Endothelial cell (in vitro differentiated cells): ENCODE data around the gene OVAAL. TPM values are rescaled to one million over a fixed set of nuclear protein-coding genes. Genes with fewer than 3 reads are reported as not detected.

Experiments
- DNase-seq: peaks from one replicate; pipeline ENCODE4 v3.0.0; 2021; ENCODE audit warnings: low spot score
- H3K27ac Mint-ChIP-seq: one replicate; pipeline ENCODE4 v1.8.0; 2021; ENCODE audit warnings: mixed read lengths, inconsistent platforms; ENCODE audit not compliant: unreplicated experiment
- H3K27me3 Mint-ChIP-seq: one replicate; pipeline ENCODE4 v1.8.0; 2021; ENCODE audit warnings: mild to moderate bottlenecking, moderate library complexity, mixed read lengths, inconsistent platforms; ENCODE audit not compliant: unreplicated experiment
- H3K36me3 Mint-ChIP-seq: one replicate; pipeline ENCODE4 v1.8.0; 2021; ENCODE audit warnings: mild to moderate bottlenecking, low read depth, mixed read lengths, inconsistent platforms; ENCODE audit not compliant: unreplicated experiment
- H3K4me1 Mint-ChIP-seq: one replicate; pipeline ENCODE4 v1.8.0; 2021; ENCODE audit warnings: mild to moderate bottlenecking, mixed read lengths, inconsistent platforms; ENCODE audit not compliant: unreplicated experiment
- H3K4me3 Mint-ChIP-seq: one replicate; pipeline ENCODE4 v1.8.0; 2021; ENCODE audit warnings: mild to moderate bottlenecking, mixed read lengths, inconsistent platforms; ENCODE audit not compliant: unreplicated experiment
- H3K9me3 Mint-ChIP-seq: one replicate; pipeline ENCODE4 v1.8.0; 2021; ENCODE audit warnings: mixed read lengths, inconsistent platforms; ENCODE audit not compliant: unreplicated experiment
- total RNA-seq: library from RNA; stranded (reverse); fragmentation: NEBNext Ultra II Directional; extraction: Animal tissue kit (Norgen Biotek cat#: 25700); gene quantifications from one replicate; pipeline ENCODE4 v1.2.1, GENCODE V29; 2021; ENCODE audit not compliant: unreplicated experiment
- TF ChIP-seq, protein P1 (sequence below): fragments of 200-600 bp; sonication (generic); IDR thresholded peaks from one replicate; pipeline ENCODE4 v1.5.0; 2021; ENCODE audit warnings: antibody characterized with exemption; ENCODE audit not compliant: unreplicated experiment

OVAAL gene
- total RNA-seq, 1 donor from 2014 or later: not detected

DNA sequence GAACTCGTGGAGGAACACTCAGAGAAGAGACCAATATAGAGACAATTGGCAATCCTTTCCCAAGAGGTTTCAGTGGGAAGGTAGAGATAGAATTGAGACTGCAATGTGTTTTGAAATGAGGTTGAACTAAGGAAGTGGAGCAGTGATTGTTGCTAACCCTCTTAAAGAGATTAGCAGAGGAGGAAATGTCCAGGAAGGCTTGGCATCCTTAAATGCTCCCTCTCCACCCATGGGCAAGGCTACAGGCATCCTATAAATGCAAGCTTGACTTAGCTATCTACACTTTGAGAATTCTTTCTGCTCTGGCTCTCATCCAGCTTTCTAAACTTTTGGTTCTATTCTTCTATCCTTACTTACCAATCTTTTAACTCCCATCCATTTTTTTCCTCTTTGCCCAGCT, 42.7 kb downstream of the OVAAL start:
- Mint-ChIP-seq H3K27me3 (peaks cover 3% of the 10 kb centered on the region), H3K9me3 (no peaks in the 10 kb centered on the region), H3K4me3 (no peak overlapping the region), H3K36me3 (no peaks in the 10 kb centered on the region), H3K4me1 (peaks cover 14% of the 10 kb centered on the region), H3K27ac (no peak overlapping the region)
- no peak for DNase-seq
- TF ChIP-seq, protein P1, sequence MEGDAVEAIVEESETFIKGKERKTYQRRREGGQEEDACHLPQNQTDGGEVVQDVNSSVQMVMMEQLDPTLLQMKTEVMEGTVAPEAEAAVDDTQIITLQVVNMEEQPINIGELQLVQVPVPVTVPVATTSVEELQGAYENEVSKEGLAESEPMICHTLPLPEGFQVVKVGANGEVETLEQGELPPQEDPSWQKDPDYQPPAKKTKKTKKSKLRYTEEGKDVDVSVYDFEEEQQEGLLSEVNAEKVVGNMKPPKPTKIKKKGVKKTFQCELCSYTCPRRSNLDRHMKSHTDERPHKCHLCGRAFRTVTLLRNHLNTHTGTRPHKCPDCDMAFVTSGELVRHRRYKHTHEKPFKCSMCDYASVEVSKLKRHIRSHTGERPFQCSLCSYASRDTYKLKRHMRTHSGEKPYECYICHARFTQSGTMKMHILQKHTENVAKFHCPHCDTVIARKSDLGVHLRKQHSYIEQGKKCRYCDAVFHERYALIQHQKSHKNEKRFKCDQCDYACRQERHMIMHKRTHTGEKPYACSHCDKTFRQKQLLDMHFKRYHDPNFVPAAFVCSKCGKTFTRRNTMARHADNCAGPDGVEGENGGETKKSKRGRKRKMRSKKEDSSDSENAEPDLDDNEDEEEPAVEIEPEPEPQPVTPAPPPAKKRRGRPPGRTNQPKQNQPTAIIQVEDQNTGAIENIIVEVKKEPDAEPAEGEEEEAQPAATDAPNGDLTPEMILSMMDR: no peak

DNA sequence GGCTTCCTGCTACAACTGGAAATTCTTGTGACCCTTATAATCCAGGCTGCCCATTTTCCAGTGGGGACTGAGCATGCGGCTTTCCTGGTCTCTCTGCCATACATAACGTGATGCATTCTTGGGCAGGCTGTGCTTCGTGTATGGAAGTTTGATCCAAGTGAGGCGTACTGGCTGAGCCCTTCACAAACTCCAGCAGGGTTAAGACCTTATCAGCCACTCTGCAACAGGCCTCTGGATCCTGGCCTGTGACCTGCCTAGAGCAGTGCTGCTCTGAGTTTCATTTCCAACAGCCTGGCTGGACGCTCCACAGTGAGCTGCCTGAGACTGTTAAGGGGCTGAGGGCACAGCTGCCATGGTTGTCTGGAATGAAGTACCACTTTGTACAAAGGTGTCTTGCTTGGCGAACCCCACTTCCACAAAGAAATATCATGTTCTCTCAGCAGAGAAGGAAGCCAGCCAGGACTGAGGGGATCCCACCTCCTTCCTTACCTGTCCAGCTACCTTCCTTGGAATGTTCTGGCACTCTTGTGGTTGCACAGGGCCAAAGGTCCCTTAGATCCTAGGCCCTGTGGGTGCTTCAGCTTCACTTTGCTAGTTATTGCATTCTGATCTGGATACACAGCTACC, 44.6 kb downstream of the OVAAL start:
- peaks cover 14% of the 10 kb centered on the region for H3K4me1 Mint-ChIP-seq
- TF ChIP-seq, protein P1: no peak
- H3K27ac Mint-ChIP-seq: no peak overlapping the region
- no peak for DNase-seq
- H3K27me3 Mint-ChIP-seq: peaks cover 3% of the 10 kb centered on the region
- no peaks in the 10 kb centered on the region for H3K36me3 Mint-ChIP-seq
- no peaks in the 10 kb centered on the region for H3K9me3 Mint-ChIP-seq
- H3K4me3 Mint-ChIP-seq: no peak overlapping the region

DNA sequence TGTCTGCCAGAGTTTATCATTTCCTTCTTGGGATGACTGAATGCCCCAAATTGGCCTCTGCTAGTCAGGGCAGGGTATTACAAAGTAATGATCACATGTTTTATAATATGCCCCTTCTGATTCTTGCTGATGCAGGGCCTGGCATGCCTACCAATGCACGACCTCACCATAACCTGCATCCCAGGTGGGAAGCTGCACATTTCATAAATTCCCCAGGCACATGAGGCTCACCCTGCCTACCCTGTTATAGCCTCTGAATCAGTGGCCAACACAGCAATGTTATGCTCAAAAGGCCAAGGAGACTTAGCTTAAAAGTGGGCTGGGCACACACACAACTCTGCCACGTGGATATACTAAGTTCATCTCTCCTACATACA, 45.1 kb downstream of the OVAAL start:
- no peaks in the 10 kb centered on the region for H3K36me3 Mint-ChIP-seq
- H3K9me3 Mint-ChIP-seq: no peaks in the 10 kb centered on the region
- H3K4me1 Mint-ChIP-seq: peaks cover 14% of the 10 kb centered on the region
- H3K27me3 Mint-ChIP-seq: peaks cover 3% of the 10 kb centered on the region
- no peak overlapping the region for H3K4me3 Mint-ChIP-seq
- no peak for DNase-seq
- H3K27ac Mint-ChIP-seq: no peak overlapping the region
- TF ChIP-seq, protein P1: no peak

DNA sequence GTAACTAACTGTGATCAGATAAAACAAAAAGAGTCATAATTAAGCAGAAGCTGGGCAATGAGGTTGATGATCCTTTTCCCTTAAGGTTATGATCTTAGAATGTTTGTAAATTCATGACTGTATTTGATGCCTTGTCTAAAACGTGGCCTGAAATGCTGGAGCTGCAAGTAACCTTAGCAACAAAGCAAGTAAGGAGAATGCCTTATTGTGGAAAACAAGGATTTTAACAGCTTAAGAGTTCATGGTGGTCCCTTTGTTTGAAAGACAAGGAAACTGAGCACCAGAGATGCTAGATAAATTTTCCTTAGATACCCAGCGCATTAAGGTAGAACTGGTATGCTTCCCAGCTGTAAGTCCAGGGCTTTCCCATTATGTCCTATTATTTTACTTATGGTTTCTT, 47.4 kb downstream of the OVAAL start:
- Mint-ChIP-seq H3K4me3 (no peak overlapping the region), H3K36me3 (no peaks in the 10 kb centered on the region), H3K27ac (no peak overlapping the region), H3K27me3 (peaks cover 3% of the 10 kb centered on the region), H3K9me3 (no peaks in the 10 kb centered on the region), H3K4me1 (peaks cover 14% of the 10 kb centered on the region)
- TF ChIP-seq, protein P1: no peak
- DNase-seq: no peak

DNA sequence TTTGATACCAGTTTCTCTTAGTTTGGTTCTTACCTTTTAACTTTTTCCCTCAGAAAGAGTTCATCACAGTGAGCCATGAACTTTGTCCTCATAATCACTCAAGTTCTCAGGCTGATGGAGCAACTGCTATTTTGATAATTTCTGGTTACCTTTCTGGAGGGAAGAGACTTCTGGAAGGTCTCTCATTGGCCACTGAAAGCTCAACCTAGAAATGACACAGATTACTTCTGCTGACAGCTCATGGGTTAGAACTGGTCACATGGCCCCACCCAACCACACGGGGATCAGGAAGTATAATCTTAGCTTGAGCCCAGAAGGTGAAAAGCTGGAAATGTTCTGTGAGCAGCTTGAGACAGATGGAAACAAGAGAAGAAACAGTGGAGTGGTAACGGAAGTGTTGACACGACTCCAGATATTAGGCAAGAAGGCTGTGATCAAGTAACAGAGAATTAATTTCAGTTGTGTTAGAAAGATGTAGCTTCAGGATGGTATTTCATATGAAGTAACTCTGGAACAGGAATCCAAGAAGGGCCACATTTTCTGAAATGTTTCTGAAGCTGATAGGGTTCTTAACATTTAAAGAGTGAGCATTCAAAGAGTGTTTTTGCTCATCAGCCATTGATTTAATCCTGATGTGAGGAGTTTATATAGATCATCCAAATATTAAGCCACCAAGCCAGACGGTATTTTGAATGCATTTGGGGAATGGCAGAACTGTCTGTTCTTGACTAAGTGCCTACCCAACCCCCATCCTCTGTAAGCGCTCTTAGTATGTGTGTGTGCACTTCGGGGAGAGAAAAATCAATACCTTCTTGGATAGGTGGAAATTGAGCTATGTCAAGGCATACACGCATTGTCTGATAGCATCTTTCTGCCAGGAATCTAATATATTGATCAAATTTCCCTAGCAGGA, 51.1 kb downstream of the OVAAL start:
- Mint-ChIP-seq H3K9me3 (no peaks in the 10 kb centered on the region), H3K36me3 (no peaks in the 10 kb centered on the region), H3K27me3 (no peaks in the 10 kb centered on the region), H3K4me3 (no peak overlapping the region), H3K4me1 (peaks cover 6% of the 10 kb centered on the region), H3K27ac (no peak overlapping the region)
- DNase-seq: no peak
- TF ChIP-seq, protein P1: no peak
